Panc1 (cell line): ENCODE measurements around the gene ANK3. TPM values are rescaled to one million over a fixed set of nuclear protein-coding genes. Genes with fewer than 3 reads are reported as not detected.

ENCODE experiments used
- ATAC-seq: fragments of 200-7000 bp; cut with Tn5 transposase; 2 replicates; pipeline ENCODE4 v1.9.1; 2020; ENCODE audit warnings: mild to moderate bottlenecking, moderate library complexity
- BruUV-seq: library from RNA; stranded (reverse); fragments of 400-500 nt; replicated peaks from 2 replicates; lab custom pipeline; 2021; lab: Mats Ljungman, UMichigan
- CTCF ChIA-PET: fragments of 300-600 bp; sonication (Branson Sonifier 250); formaldehyde crosslinking; loops from one replicate; lab custom pipeline; 2022; ENCODE audit warnings: antibody characterized with exemption; lab: Charles Lee
- POLR2A ChIA-PET: fragments of 300-600 bp; sonication (Branson Sonifier 250); formaldehyde crosslinking; loops from one replicate; lab custom pipeline; 2022; ENCODE audit warnings: antibody characterized with exemption; lab: Charles Lee
- DNase-seq: peaks from one replicate; pipeline ENCODE4 v3.0.0-alpha.2; 2010; ENCODE audit warnings: low read depth, low spot score
- H3K27ac ChIP-seq: 2 replicates; pipeline ENCODE4 v1.5.1; 2011; ENCODE audit warnings: mild to moderate bottlenecking, low read length, inconsistent platforms
- H3K27me3 ChIP-seq: fragments of 200-500 bp; sonication (Bioruptor generic); 2 replicates; pipeline ENCODE4 v1.6.0; 2014; ENCODE audit warnings: low read length, inconsistent platforms; ENCODE audit not compliant: control insufficient read depth, insufficient read depth
- H3K36me3 ChIP-seq: fragments of 200-500 bp; sonication (Bioruptor generic); 2 replicates; pipeline ENCODE4 v1.5.1; 2014; ENCODE audit warnings: inconsistent platforms, mild to moderate bottlenecking, low read length, moderate library complexity; ENCODE audit not compliant: control insufficient read depth, insufficient read depth
- H3K4me1 ChIP-seq: 2 replicates; pipeline ENCODE4 v1.5.1; 2011; ENCODE audit warnings: inconsistent platforms, mild to moderate bottlenecking, low read length, moderate library complexity; ENCODE audit not compliant: control insufficient read depth, insufficient read depth
- H3K4me3 ChIP-seq, 2 experiments: 2 replicates each; pipeline ENCODE4 v1.5.1; 2011 to 2012; ENCODE audit warnings: low read depth in 2 of 2, low read length in 2 of 2, mild to moderate bottlenecking in 2 of 2, inconsistent platforms in 1 of 2, moderate library complexity in 1 of 2
- H3K9me3 ChIP-seq: fragments of 200-500 bp; sonication (Bioruptor generic); 2 replicates; pipeline ENCODE4 v1.5.1; 2014; ENCODE audit warnings: low read depth, mild to moderate bottlenecking, inconsistent platforms, low read length, moderate library complexity; ENCODE audit not compliant: control insufficient read depth, insufficient read depth
- CTCF ChIP-seq: fragments of 450-650 bp; IDR thresholded peaks from 2 replicates; pipeline ENCODE4 v1.5.1; 2017; ENCODE audit warnings: mild to moderate bottlenecking
- POLR2AphosphoS5 ChIP-seq: IDR thresholded peaks from 2 replicates; pipeline ENCODE4 v1.6.1; 2012; ENCODE audit warnings: mild to moderate bottlenecking, low read depth, low read length, moderate library complexity
- REST ChIP-seq, 2 experiments: IDR thresholded peaks; 2 replicates each; pipeline ENCODE4 v1.6.1; 2011 to 2012; ENCODE audit warnings: low read depth in 2 of 2, control low read depth in 1 of 2, low read length in 1 of 2, mild to moderate bottlenecking in 1 of 2, moderate library complexity in 1 of 2; ENCODE audit not compliant: insufficient read depth in 1 of 2
- SIN3A ChIP-seq: IDR thresholded peaks from 2 replicates; pipeline ENCODE4 v1.6.1; 2012; ENCODE audit warnings: low read depth, mild to moderate bottlenecking, low read length, moderate library complexity, borderline replicate concordance; ENCODE audit not compliant: insufficient read depth
- TCF7L2 ChIP-seq: IDR thresholded peaks from 2 replicates; pipeline ENCODE4 v1.6.1; 2011; ENCODE audit warnings: mild to moderate bottlenecking, low read depth, low read length, inconsistent platforms
- in situ Hi-C: cut with HindIII; loops from 2 replicates; pipeline ENCODE4 v1.10.0; 2016; ENCODE audit warnings: low sequenced_read_pairs, low pct_unique_long_range_greater_than_20kb
- intact Hi-C: fragments of 100-400 bp; cut with micrococcal nuclease; formaldehyde crosslinking; loops from one replicate; pipeline ENCODE4 v1.10.0; 2022; ENCODE audit not compliant: unreplicated experiment
- total RNA-seq: library from RNA; stranded (reverse); gene quantifications from one replicate; pipeline ENCODE4 v1.2.1, GENCODE V29; 2021; ENCODE audit not compliant: unreplicated experiment

Gene ANK3
- total RNA-seq, 1 experiment from 2014 or later: 2.5 TPM

- intact Hi-C loops (no loop called here), in situ Hi-C loops (no loop called here)
- ATAC-seq: no peak
- POLR2A ChIA-PET: no interaction called here
- H3K4me3 ChIP-seq: no peak overlapping the region
- no peaks in the 10 kb centered on the region for H3K9me3 ChIP-seq
- CTCF ChIA-PET: interaction anchor here (0.6 kb wide), 1 partner anchor 493 kb away, joined by 4 read pairs; no protein-coding TSS in a partner anchor
- TF ChIP-seq TCF7L2 (no peak), REST (IDR thresholded peaks at IDR 0.05; ENCODE audit: insufficient read depth in 1 of 2, low read depth in 2 of 2, low read length in 1 of 2) (no peak), SIN3A (no peak), CTCF (no peak), POLR2AphosphoS5 (no peak)
- no peak overlapping the region for H3K27ac ChIP-seq
- no peaks in the 10 kb centered on the region for H3K36me3 ChIP-seq
- H3K27me3 ChIP-seq: peaks cover 8% of the 10 kb centered on the region; the same call in 1 of the 2 replicates
- DNase-seq: no peak
- no TSS peak for BruUV-seq
- peaks cover 2% of the 10 kb centered on the region; the same call in 1 of the 2 replicates for H3K4me1 ChIP-seq
Observed at GRCh38 chr10:60144099-60144498, 245.6 kb downstream of the ANK3 start.

- BruUV-seq: no TSS peak
- TF ChIP-seq POLR2AphosphoS5 (no peak), TCF7L2 (no peak), CTCF (no peak), REST (IDR thresholded peaks at IDR 0.05; ENCODE audit: insufficient read depth in 1 of 2, low read depth in 2 of 2, low read length in 1 of 2) (no peak), SIN3A (no peak)
- no peaks in the 10 kb centered on the region for H3K36me3 ChIP-seq
- intact Hi-C loops (no loop called here), in situ Hi-C loops (no loop called here)
- no peak overlapping the region for H3K4me3 ChIP-seq
- ATAC-seq (no peak), DNase-seq (no peak)
- ChIA-PET CTCF (no interaction called here), POLR2A (no interaction called here)
- H3K4me1 ChIP-seq: peaks cover 2% of the 10 kb centered on the region; the same call in 1 of the 2 replicates
- H3K9me3 ChIP-seq: no peaks in the 10 kb centered on the region
- H3K27ac ChIP-seq: no peak overlapping the region
- H3K27me3 ChIP-seq: peaks cover 8% of the 10 kb centered on the region; the same call in 1 of the 2 replicates
Observed at GRCh38 chr10:60142736-60143135, 246.9 kb downstream of the ANK3 start.
